PC-9 (cell line): ENCODE measurements around the gene MTURN.

ENCODE experiments used
- CTCF ChIP-seq: fragments of 200-600 bp; sonication (generic); conservative IDR thresholded peaks from 2 replicates; pipeline ENCODE4 v1.6.1; 2017; ENCODE audit warnings: mixed run types, antibody characterized with exemption, mild to moderate bottlenecking, moderate library complexity
- EZH2 ChIP-seq: fragments of 200-600 bp; sonication (generic); IDR thresholded peaks from 2 replicates; pipeline ENCODE4 v1.8.0; 2017; ENCODE audit warnings: antibody characterized with exemption, low read depth

- TF ChIP-seq CTCF: no peak
- no peak for TF ChIP-seq EZH2
Observed at GRCh38 chr7:30175180-30175579, 40.4 kb downstream of the MTURN start.
